HEK293 (cell line): Measurements from ENCODE around the gene FTH1.

Experiments
- CTCF ChIA-PET: fragments of 350-600 bp; formaldehyde crosslinking; extraction: SDS; loops from one replicate; lab custom pipeline; 2021; ENCODE audit warnings: antibody characterized with exemption; lab: Yijun Ruan, JAX
- POLR2A ChIA-PET: fragments of 300-600 bp; formaldehyde crosslinking; extraction: SDS; loops from one replicate; lab custom pipeline; 2020; ENCODE audit warnings: antibody characterized with exemption, inconsistent platforms; lab: Yijun Ruan, JAX
- H3K27ac ChIP-seq: fragments of 200-500 bp; sonication (Bioruptor generic); 2 replicates; pipeline ENCODE4 v1.5.1; 2014; ENCODE audit warnings: low read depth, low read length, control low read depth, inconsistent platforms; ENCODE audit errors: extremely low read depth
- H3K36me3 ChIP-seq, 2 experiments: fragments of 200-500 bp in 1 of 2; sonication (Bioruptor generic) in 1 of 2; 1 replicate in 1 of 2; 2 replicates in 1 of 2; pipeline ENCODE4 v1.5.1; 2014 to 2017; ENCODE audit warnings: inconsistent platforms in 2 of 2, low read length in 2 of 2; ENCODE audit not compliant: control insufficient read depth in 2 of 2, insufficient read depth in 1 of 2
- H3K4me1 ChIP-seq: fragments of 200-500 bp; sonication (Bioruptor generic); 2 replicates; pipeline ENCODE4 v1.5.1; 2014; ENCODE audit warnings: mild to moderate bottlenecking, low read length, inconsistent platforms; ENCODE audit not compliant: control insufficient read depth, insufficient read depth
- H3K4me3 ChIP-seq: 2 replicates; pipeline ENCODE4 v1.5.1; 2011; ENCODE audit warnings: low read depth, mild to moderate bottlenecking, control low read depth, low read length, moderate library complexity
- H3K9me3 ChIP-seq: fragments of 200-500 bp; sonication (Bioruptor generic); 2 replicates; pipeline ENCODE4 v1.5.1; 2014; ENCODE audit warnings: low read depth, low read length, inconsistent platforms; ENCODE audit not compliant: control insufficient read depth, insufficient read depth
- GLI2 ChIP-seq: fragments of 450-650 bp; formaldehyde crosslinking; IDR thresholded peaks from 2 replicates; pipeline ENCODE4; 2017; ENCODE audit warnings: missing biosample characterization, missing genetic modification characterization, low read depth, borderline replicate concordance
- KLF1 ChIP-seq: fragments of 450-650 bp; formaldehyde crosslinking; IDR thresholded peaks from 2 replicates; pipeline ENCODE4 v1.5.1; 2016; ENCODE audit warnings: missing biosample characterization, missing genetic modification characterization
- OSR2 ChIP-seq: fragments of 450-650 bp; formaldehyde crosslinking; IDR thresholded peaks from 2 replicates; pipeline ENCODE4 v1.5.1; 2016; ENCODE audit warnings: missing biosample characterization, missing genetic modification characterization
- SP7 ChIP-seq: fragments of 450-650 bp; formaldehyde crosslinking; IDR thresholded peaks from 2 replicates; pipeline ENCODE4 v1.5.1; 2016; ENCODE audit warnings: missing biosample characterization, missing genetic modification characterization
- ZBTB17 ChIP-seq: fragments of 450-650 bp; formaldehyde crosslinking; IDR thresholded peaks from 2 replicates; pipeline ENCODE4 v1.5.1; 2016; ENCODE audit warnings: missing biosample characterization, missing genetic modification characterization
- ZNF132 ChIP-seq: fragments of 450-650 bp; formaldehyde crosslinking; IDR thresholded peaks from 2 replicates; pipeline ENCODE4 v1.5.1; 2017; ENCODE audit warnings: missing biosample characterization, missing genetic modification characterization, borderline replicate concordance
- ZNF18 ChIP-seq: fragments of 450-650 bp; formaldehyde crosslinking; IDR thresholded peaks from 2 replicates; pipeline ENCODE4 v1.5.1; 2016; ENCODE audit warnings: missing biosample characterization, missing genetic modification characterization
- ZNF214 ChIP-seq: fragments of 450-650 bp; formaldehyde crosslinking; IDR thresholded peaks from 2 replicates; pipeline ENCODE4 v1.5.1; 2017; ENCODE audit warnings: missing biosample characterization, mild to moderate bottlenecking, missing genetic modification characterization, borderline replicate concordance
- ZNF266 ChIP-seq: fragments of 450-650 bp; formaldehyde crosslinking; IDR thresholded peaks from 2 replicates; pipeline ENCODE4 v1.5.1; 2016; ENCODE audit warnings: missing biosample characterization, missing genetic modification characterization, low read depth
- ZNF394 ChIP-seq: fragments of 450-650 bp; formaldehyde crosslinking; IDR thresholded peaks from 2 replicates; pipeline ENCODE4 v1.5.1; 2016; ENCODE audit warnings: missing biosample characterization, missing genetic modification characterization, mild to moderate bottlenecking, moderate library complexity, borderline replicate concordance
- ZNF521 ChIP-seq: fragments of 450-650 bp; formaldehyde crosslinking; IDR thresholded peaks from 2 replicates; pipeline ENCODE4 v1.5.1; 2017; ENCODE audit warnings: missing biosample characterization, mild to moderate bottlenecking, missing genetic modification characterization
- ZNF549 ChIP-seq: fragments of 450-650 bp; IDR thresholded peaks from 2 replicates; pipeline ENCODE4 v1.5.1; 2018; ENCODE audit warnings: missing biosample characterization, missing genetic modification characterization, mild to moderate bottlenecking, inconsistent platforms, moderate library complexity
- ZNF571 ChIP-seq: fragments of 450-650 bp; formaldehyde crosslinking; IDR thresholded peaks from 2 replicates; pipeline ENCODE4 v1.5.0; 2017; ENCODE audit warnings: missing biosample characterization, missing genetic modification characterization
- ZNF585B ChIP-seq: fragments of 450-650 bp; formaldehyde crosslinking; IDR thresholded peaks from 2 replicates; pipeline ENCODE4 v1.5.1; 2016; ENCODE audit warnings: missing biosample characterization, missing genetic modification characterization
- ZNF624 ChIP-seq: fragments of 450-650 bp; formaldehyde crosslinking; IDR thresholded peaks from 2 replicates; pipeline ENCODE4 v1.5.1; 2017; ENCODE audit warnings: missing biosample characterization, missing genetic modification characterization
- ZNF664 ChIP-seq: fragments of 450-650 bp; formaldehyde crosslinking; IDR thresholded peaks from 2 replicates; pipeline ENCODE4 v1.5.1; 2016; ENCODE audit warnings: missing biosample characterization, missing genetic modification characterization
- ZNF701 ChIP-seq: fragments of 450-650 bp; formaldehyde crosslinking; IDR thresholded peaks from 2 replicates; pipeline ENCODE4 v1.5.1; 2016; ENCODE audit warnings: missing biosample characterization, missing genetic modification characterization
- ZNF792 ChIP-seq: fragments of 450-650 bp; formaldehyde crosslinking; IDR thresholded peaks from 2 replicates; pipeline ENCODE4 v1.5.1; 2016; ENCODE audit warnings: missing biosample characterization, missing genetic modification characterization
- ZNF843 ChIP-seq: fragments of 450-650 bp; formaldehyde crosslinking; IDR thresholded peaks from 2 replicates; pipeline ENCODE4 v1.5.1; 2016; ENCODE audit warnings: missing biosample characterization, missing genetic modification characterization
- TF ChIP-seq, protein P1 (sequence below): fragments of 450-650 bp; IDR thresholded peaks from 2 replicates; pipeline ENCODE4 v1.5.1; 2018; ENCODE audit warnings: missing biosample characterization, mild to moderate bottlenecking, missing genetic modification characterization
- TF ChIP-seq, protein P2 (sequence below): fragments of 450-650 bp; formaldehyde crosslinking; IDR thresholded peaks from 2 replicates; pipeline ENCODE4 v1.5.1; 2016; ENCODE audit warnings: missing biosample characterization, missing genetic modification characterization
- TF ChIP-seq, protein P3 (sequence below): fragments of 450-650 bp; formaldehyde crosslinking; IDR thresholded peaks from 2 replicates; pipeline ENCODE4 v1.5.1; 2016; ENCODE audit warnings: missing biosample characterization, missing genetic modification characterization

FTH1 gene

GRCh38 chr11:62012451-62012831 lies 45.0 kb upstream of the FTH1 start (continued):
- no peak for TF ChIP-seq ZNF701 (tag by site-specific recombination)
- no peak for TF ChIP-seq ZNF843 (tag by site-specific recombination)
- no peak for TF ChIP-seq ZNF394 (tag by site-specific recombination)
- TF ChIP-seq ZNF585B: no peak
- TF ChIP-seq ZBTB17: no peak
- no peak for TF ChIP-seq ZNF521
- TF ChIP-seq KLF1: no peak
- TF ChIP-seq ZNF549 (tag by site-specific recombination): no peak

DNA sequence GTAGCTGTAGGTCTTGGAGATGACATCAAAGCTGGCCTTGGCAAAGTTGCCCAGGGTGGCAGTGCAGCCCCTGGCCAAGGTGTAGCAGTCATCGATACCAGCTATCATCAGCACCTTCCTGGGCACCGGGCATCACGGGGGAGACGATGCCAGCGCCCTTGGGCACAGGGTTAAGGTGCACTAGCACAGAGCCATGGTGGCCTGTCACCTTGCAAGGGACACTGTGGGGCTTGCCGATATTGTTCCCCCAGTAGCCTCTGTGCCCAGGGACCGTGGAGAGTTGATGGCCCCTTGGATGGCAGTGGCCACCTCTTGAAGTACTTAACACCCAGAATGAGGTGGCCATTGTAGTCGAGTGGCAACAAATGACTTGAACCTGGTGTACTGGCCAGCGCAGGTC lies 44.4 kb upstream of the FTH1 start:
- ChIA-PET CTCF (no interaction called here), POLR2A (no interaction called here)
- Histone ChIP-seq H3K27ac (no peak overlapping the region), H3K4me3 (no peak overlapping the region), H3K4me1 (no peaks in the 10 kb centered on the region), H3K36me3 (no peaks in the 10 kb centered on the region), H3K9me3 (no peaks in the 10 kb centered on the region)
- TF ChIP-seq OSR2 (no peak), SP7 (tag by site-specific recombination) (no peak), ZNF18 (tag by site-specific recombination) (no peak), GLI2 (tag by site-specific recombination) (no peak), ZNF664 (tag by site-specific recombination) (no peak), ZNF214 (tag by site-specific recombination) (no peak), ZNF571 (tag by site-specific recombination) (no peak), ZNF624 (tag by site-specific recombination) (no peak), ZNF132 (tag by site-specific recombination) (no peak), ZNF792 (tag by site-specific recombination) (no peak), ZNF266 (no peak)
- TF ChIP-seq, protein P1, sequence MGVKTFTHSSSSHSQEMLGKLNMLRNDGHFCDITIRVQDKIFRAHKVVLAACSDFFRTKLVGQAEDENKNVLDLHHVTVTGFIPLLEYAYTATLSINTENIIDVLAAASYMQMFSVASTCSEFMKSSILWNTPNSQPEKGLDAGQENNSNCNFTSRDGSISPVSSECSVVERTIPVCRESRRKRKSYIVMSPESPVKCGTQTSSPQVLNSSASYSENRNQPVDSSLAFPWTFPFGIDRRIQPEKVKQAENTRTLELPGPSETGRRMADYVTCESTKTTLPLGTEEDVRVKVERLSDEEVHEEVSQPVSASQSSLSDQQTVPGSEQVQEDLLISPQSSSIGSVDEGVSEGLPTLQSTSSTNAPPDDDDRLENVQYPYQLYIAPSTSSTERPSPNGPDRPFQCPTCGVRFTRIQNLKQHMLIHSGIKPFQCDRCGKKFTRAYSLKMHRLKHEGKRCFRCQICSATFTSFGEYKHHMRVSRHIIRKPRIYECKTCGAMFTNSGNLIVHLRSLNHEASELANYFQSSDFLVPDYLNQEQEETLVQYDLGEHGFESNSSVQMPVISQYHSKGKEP (tag by site-specific recombination): no peak
- TF ChIP-seq, protein P2, sequence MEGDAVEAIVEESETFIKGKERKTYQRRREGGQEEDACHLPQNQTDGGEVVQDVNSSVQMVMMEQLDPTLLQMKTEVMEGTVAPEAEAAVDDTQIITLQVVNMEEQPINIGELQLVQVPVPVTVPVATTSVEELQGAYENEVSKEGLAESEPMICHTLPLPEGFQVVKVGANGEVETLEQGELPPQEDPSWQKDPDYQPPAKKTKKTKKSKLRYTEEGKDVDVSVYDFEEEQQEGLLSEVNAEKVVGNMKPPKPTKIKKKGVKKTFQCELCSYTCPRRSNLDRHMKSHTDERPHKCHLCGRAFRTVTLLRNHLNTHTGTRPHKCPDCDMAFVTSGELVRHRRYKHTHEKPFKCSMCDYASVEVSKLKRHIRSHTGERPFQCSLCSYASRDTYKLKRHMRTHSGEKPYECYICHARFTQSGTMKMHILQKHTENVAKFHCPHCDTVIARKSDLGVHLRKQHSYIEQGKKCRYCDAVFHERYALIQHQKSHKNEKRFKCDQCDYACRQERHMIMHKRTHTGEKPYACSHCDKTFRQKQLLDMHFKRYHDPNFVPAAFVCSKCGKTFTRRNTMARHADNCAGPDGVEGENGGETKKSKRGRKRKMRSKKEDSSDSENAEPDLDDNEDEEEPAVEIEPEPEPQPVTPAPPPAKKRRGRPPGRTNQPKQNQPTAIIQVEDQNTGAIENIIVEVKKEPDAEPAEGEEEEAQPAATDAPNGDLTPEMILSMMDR (tag by site-specific recombination): no peak
- TF ChIP-seq, protein P3, sequence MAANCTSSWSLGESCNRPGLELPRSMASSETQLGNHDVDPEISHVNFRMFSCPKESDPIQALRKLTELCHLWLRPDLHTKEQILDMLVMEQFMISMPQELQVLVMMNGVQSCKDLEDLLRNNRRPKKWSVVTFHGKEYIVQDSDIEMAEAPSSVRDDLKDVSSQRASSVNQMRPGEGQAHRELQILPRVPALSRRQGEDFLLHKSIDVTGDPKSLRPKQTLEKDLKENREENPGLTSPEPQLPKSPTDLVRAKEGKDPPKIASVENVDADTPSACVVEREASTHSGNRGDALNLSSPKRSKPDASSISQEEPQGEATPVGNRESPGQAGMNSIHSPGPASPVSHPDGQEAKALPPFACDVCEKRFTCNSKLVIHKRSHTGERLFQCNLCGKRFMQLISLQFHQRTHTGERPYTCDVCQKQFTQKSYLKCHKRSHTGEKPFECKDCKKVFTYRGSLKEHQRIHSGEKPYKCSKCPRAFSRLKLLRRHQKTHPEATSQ (tag by site-specific recombination): no peak
